GM18499 (cell line): Measurements from ENCODE around the gene DOCK2.
"Not testable (repeated sequence)": the region's sequence is repeated elsewhere in the genome, so short reads cannot be mapped to it uniquely, and the experiment has no call there.

Experiments used
- ATAC-seq: cut with Tn5 transposase; IDR thresholded peaks from one replicate; pipeline ENCODE4 v1.9.1; 2021; ENCODE audit warnings: moderate number of reproducible peaks; ENCODE audit not compliant: insufficient read depth, unreplicated experiment

The DOCK2 gene

GRCh38 chr5:169805937-169806700 lies 169.0 kb downstream of the DOCK2 start:
- ATAC-seq = peak; percentile 41

DNA sequence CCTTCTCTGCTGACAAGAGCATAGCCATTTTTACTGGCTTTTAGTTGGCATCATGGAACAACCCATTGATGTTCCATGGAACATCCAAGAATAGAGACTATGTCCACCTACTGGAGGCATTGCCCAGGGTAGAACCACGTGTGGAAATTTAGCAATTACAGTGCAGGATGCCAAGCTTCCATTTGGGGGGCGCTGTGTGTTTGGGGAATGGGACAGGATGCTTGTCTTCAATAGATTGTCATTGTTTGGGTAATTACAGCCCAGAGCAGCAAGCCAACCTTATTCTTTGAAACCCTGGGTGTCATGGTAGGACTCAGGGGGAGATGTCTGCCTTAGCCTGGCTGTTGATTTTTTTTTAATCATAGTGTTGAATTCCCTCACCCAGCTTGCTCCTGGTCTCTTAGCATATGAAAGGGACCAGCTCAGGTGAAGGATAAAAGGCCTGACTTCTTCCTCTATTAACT lies 171.1 kb downstream of the DOCK2 start:
- no peak for ATAC-seq

DNA sequence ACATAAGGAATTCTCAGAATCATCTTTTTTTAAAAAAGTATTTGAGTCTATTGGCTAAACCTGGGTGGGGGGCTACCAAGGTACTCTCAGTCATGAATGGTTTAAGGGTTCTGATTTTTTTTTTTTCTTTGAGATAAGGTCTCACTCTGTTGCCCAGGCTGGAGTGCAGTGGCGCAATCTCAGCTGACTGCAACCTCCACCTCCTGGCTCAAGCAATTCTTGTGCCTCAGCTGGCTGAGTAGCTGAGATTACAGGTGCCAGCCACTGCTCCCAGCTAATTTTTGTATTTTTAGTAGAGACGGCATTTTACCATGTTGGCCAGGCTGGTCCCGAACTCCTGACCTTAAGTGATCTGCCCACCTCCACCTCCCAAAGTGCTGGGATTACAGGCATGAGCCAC lies 171.8 kb downstream of the DOCK2 start:
- not testable (repeated sequence) for ATAC-seq

DNA sequence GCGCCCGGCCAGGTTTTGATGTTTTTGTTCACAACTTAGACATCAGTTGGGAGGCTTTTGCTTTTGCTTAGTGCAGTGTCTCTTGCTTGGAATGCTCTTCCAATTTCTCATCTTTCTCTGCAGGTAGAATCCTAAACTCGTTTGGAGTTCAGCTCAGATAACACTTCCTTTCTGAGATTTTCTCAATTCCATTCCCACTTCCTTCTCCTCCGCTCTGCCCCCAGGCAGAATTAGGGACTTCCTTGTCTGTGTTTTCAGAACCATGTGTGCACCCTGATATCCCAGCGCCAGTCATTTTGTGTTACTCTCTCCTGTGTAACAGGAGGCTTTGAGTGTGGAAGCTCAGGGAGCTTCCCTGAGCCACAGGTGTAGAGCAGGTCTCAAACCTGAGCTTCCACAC lies 172.2 kb downstream of the DOCK2 start:
- no peak for ATAC-seq

DNA sequence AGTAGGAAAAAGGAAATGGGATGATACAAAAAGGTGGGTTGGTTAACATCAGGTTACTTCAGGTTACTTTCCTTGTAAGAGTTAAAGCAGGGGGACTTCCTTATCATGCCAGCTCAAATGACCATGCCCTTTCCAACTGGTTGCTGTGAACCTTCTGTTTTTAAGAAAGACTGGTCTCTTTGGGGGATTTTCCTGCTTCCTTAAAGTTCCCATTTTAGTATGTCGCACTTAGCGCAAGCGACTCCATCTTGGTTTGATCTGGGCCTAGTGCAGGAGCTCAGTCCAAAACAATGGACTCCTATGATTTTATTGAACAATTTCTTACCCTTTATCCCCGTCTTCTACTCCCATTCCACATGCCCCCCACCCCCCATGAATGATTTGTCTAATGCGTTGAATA lies 173.4 kb downstream of the DOCK2 start:
- ATAC-seq = no peak

GRCh38 chr5:169811023-169811422 lies 173.9 kb downstream of the DOCK2 start:
- no peak for ATAC-seq

DNA sequence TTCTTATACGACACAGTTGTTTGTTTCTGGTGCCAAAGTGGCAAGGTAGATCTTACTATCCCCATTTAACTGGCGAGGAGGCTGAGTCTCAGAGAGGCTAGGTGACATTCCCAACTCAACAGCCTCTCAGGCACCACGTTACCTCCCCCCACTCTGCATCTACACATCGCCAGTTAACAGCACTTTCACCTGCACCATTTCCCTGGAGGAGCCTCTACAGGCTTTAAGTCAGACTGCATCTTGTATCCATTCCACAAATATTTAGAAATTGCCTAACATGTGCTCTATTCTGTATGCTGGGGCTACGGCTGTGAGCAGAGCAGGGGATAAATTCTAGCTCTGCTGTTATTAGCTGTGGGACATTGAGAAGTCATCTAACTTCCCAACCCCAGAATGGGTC lies 174.6 kb downstream of the DOCK2 start:
- ATAC-seq = no peak

GRCh38 chr5:169812786-169813185 lies 175.7 kb downstream of the DOCK2 start:
- ATAC-seq = no peak

- ATAC-seq = no peak
Observed at GRCh38 chr5:169814045-169814444, 177.0 kb downstream of the DOCK2 start.

GRCh38 chr5:169814522-169814921 lies 177.4 kb downstream of the DOCK2 start:
- ATAC-seq = no peak

DNA sequence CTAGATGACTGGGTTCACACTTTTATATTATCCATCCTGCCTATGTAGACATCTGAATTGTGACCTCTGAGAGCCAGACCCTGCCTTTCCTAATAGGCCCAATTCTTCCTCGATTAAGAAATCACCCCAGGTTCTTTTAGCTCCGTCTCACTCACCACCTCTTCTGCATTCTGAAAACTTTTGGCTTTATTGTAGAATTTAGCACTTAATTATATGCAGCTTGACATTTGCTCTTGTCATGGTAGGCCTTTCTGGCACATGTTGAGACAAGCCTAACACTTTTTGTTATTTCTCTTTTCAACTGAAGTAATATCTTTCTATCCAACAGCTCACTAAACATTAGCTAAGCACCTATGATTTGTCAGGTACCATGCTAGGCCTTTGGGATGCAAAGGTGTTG lies 180.0 kb downstream of the DOCK2 start:
- no peak for ATAC-seq

- no peak for ATAC-seq
Observed at GRCh38 chr5:169826618-169827017, 189.5 kb downstream of the DOCK2 start.

GRCh38 chr5:169827769-169828168 lies 190.7 kb downstream of the DOCK2 start:
- no peak for ATAC-seq

DNA sequence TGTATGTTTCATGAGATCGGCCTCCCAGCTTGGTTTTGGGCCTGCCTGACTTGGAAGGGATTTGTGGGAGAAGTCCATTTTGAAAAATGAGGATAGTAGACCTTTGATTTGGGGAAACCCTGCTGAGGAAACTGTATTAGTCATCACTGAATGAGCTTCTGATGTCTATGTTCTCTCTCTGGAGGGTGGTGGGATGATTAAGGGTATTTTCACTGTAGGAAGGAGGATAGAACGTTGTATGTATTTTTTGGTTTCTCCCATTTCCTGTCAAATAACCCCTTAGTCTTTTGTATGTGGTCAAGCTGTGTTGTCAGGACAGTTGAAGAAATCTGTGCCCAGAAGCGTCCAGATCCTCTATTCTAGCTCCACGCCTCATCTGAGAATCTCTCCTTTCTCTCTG lies 191.3 kb downstream of the DOCK2 start:
- peak; percentile 59 for ATAC-seq

- no peak for ATAC-seq
Observed at GRCh38 chr5:169831331-169831730, 194.3 kb downstream of the DOCK2 start.

GRCh38 chr5:169832304-169832703 lies 195.2 kb downstream of the DOCK2 start:
- no peak for ATAC-seq

DNA sequence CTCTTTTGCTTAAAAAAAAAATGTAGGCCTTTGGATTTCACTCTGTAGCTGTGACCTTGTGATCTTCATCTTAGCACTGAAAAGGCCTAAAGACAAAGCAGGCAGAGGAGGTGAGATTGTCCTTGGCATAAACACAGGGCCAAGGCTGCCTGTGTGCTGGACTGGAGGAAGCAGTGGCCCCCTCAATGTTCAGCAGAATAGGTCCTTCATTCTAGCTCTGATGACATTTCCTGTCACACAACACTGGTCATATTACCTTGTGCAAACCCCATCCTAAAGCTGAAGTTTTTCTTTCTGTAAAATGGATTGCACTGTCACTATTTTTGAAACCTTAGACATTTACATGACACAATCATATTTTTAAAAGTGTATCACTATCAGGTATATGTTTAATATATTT lies 195.8 kb downstream of the DOCK2 start:
- ATAC-seq = no peak

GRCh38 chr5:169833681-169834292 lies 196.7 kb downstream of the DOCK2 start:
- ATAC-seq = not testable (repeated sequence)

GRCh38 chr5:169834540-169834939 lies 197.5 kb downstream of the DOCK2 start:
- ATAC-seq = not testable (repeated sequence)

- no peak for ATAC-seq
Observed at GRCh38 chr5:169836835-169837536, 199.9 kb downstream of the DOCK2 start.

DNA sequence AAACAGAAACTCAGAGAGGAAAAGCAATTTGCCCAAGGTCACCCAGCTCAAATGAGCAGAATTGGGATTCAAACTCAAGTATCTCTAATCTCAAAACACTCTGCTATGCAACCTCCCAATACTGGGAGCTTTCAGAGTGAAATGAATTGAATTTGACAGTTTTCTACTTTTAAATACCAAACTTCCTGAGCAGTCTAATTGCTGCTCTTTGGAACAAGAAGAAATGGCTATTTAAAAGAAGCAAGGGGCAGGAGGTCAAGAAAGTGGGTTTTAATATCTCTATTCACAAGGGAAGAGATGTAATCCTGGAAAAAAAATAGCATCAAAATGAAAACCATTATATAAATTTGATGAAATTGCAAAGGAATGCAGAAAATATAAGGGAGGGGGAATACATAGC lies 200.6 kb downstream of the DOCK2 start:
- ATAC-seq = no peak
